Lower lobe of right lung (tissue), 2 donors: ENCODE data around the gene IER5. TPM values are rescaled to one million over a fixed set of nuclear protein-coding genes. Genes with fewer than 3 reads are reported as not detected.
A peak's percentile ranks its signal among the peaks of the same experiment; 100 is the strongest.

Source experiments
- ATAC-seq, 2 donors: fragments of 200-7000 bp; cut with Tn5 transposase; one replicate each; pipeline ENCODE4 v1.9.1; 2020 to 2022; ENCODE audit warnings: mild to moderate bottlenecking in 2 of 2, moderate library complexity in 2 of 2
- DNase-seq: peaks from one replicate; pipeline ENCODE4 v3.0.0-alpha.2; 2020
- H3K27ac ChIP-seq: fragments of 200-600 bp; one replicate; pipeline ENCODE4 v1.8.0; 2022
- H3K27me3 ChIP-seq: fragments of 200-600 bp; one replicate; pipeline ENCODE4 v1.8.0; 2022; ENCODE audit warnings: low read depth
- H3K36me3 ChIP-seq: fragments of 200-600 bp; one replicate; pipeline ENCODE4 v1.8.0; 2022; ENCODE audit warnings: mild to moderate bottlenecking
- H3K4me1 ChIP-seq: fragments of 200-600 bp; one replicate; pipeline ENCODE4 v1.8.0; 2022
- H3K4me3 ChIP-seq: fragments of 200-600 bp; one replicate; pipeline ENCODE4 v1.8.0; 2022; ENCODE audit warnings: mild to moderate bottlenecking
- H3K9me3 ChIP-seq: fragments of 200-600 bp; one replicate; pipeline ENCODE4 v1.8.0; 2022
- CTCF ChIP-seq: fragments of 200-600 bp; IDR thresholded peaks from one replicate; pipeline ENCODE4 v1.8.0; 2022; ENCODE audit warnings: antibody characterized with exemption, mild to moderate bottlenecking
- intact Hi-C: fragments of 100-400 bp; cut with DNase I; formaldehyde crosslinking; loops from one replicate; pipeline ENCODE4 v1.11.0; 2022
- total RNA-seq: library from RNA; stranded (reverse); fragmentation: NEBNext Ultra II Directional; extraction: Animal tissue kit (Norgen Biotek cat#: 25700); gene quantifications from one replicate; pipeline ENCODE4 v1.2.1, GENCODE V29; 2021
- donor health status: DM: no; HTN: yes; CAD: no; lungs with severe emphysema.

Gene IER5
- total RNA-seq, 1 donor from 2014 or later = 33.2 TPM

GRCh38 chr1:181135437-181135731, 46.9 kb downstream of the IER5 start:
- H3K27me3 ChIP-seq = no peaks in the 10 kb centered on the region
- intact Hi-C loops = no loop called here
- no peaks in the 10 kb centered on the region for H3K36me3 ChIP-seq
- H3K4me3 ChIP-seq = no peak overlapping the region
- peak overlapping the region; percentile 79 for H3K27ac ChIP-seq
- H3K9me3 ChIP-seq = no peaks in the 10 kb centered on the region
- no peak for DNase-seq
- ATAC-seq = peak; percentile 51 to 54
- peak; percentile 47 for TF ChIP-seq CTCF
- peaks cover 28% of the 10 kb centered on the region for H3K4me1 ChIP-seq

DNA sequence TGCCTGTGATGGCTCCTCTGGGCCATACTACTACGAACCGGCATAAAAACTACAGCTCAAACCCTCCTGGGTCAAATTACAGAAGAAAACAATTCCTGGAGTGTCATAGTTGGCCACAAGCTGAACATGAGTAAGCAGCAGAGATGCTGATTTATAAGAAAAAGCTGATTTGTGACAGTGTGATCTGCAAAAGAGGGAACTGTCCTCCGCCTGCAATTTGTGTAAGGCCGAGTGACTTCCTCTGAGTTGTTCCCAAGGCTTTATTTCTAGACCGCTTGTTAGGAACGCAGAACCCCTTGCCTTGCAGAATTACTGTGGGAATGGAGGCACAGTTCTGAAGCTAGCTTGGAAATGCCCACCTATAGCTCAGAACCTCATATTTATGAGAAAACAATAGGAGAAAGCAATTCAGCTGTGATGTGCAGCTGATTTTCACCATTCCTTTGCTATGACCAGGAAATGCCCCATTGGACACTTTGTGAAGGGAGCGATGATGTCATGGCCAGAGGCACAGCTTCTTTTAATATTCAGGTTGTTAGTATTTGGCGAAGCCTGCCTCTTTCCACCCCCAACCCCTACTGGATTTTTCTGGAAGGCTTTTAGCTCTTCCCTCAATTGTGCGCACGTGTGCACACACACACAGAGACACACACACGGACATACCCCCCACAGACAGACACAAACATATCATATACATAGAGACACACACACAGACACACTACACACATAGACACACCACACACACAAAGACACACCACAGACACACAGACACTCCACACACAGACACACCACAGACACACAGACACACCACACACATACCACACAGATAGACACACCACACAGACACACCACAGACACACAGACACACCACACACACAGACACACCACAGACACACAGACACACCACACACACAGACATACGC, 47.6 kb downstream of the IER5 start:
- DNase-seq (no peak), ATAC-seq (peak; percentile 49 to 61)
- peak overlapping the region; percentile 79 for H3K27ac ChIP-seq
- H3K36me3 ChIP-seq = no peaks in the 10 kb centered on the region
- no peak overlapping the region for H3K4me3 ChIP-seq
- intact Hi-C loops = no loop called here
- peaks cover 28% of the 10 kb centered on the region for H3K4me1 ChIP-seq
- no peak for TF ChIP-seq CTCF
- no peaks in the 10 kb centered on the region for H3K9me3 ChIP-seq
- H3K27me3 ChIP-seq = no peaks in the 10 kb centered on the region

DNA sequence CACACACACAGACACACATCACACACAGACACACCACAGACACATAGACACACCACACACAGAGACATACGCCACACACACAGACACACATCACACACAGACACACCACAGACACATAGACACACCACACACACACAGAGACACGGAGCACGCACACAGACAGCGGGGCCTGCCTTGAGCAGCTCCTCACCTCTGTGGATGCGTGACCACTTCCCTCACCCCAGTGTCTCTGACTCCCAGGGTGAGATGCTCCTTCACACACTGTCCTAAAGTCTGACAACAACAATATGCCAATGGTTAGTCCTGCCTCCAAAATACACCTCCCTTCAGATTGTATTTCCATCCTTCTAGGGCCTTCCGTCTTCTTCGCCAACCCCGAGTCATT, 48.2 kb downstream of the IER5 start:
- ATAC-seq = no peak
- no peak overlapping the region for H3K27ac ChIP-seq
- intact Hi-C loops = no loop called here

GRCh38 chr1:181137217-181137743, 48.8 kb downstream of the IER5 start:
- Histone ChIP-seq H3K27me3 (no peaks in the 10 kb centered on the region), H3K4me1 (peaks cover 40% of the 10 kb centered on the region)
- intact Hi-C loops = no loop called here

More for the DNA sequence above, 48.2 kb downstream of the IER5 start:
- no peaks in the 10 kb centered on the region for H3K36me3 ChIP-seq
- peaks cover 35% of the 10 kb centered on the region for H3K4me1 ChIP-seq
- no peak overlapping the region for H3K4me3 ChIP-seq
- no peaks in the 10 kb centered on the region for H3K27me3 ChIP-seq
- DNase-seq = no peak
- no peaks in the 10 kb centered on the region for H3K9me3 ChIP-seq
- TF ChIP-seq CTCF = no peak

DNA sequence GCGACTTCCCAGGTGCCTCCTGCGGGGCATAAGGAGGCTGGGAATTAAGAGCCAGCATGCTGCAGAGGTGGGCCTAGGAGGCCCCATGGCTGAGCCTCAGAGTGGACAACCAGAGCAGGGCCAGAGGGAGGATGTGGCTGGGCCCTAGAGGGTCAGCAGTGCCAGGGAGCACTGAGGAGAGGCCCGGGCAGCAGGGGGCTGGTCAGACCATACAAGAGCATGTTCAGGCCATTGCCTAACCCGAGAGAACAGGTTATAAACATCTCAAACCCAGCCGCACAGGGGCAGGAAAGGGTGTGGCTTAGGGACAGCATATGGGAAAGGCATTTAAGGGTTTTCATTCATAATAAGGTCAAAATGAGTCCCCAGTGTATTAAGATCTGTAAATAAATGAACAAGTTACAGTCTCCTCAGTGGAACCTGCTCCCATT, 51.1 kb downstream of the IER5 start:
- Histone ChIP-seq H3K27me3 (no peaks in the 10 kb centered on the region), H3K4me3 (no peak overlapping the region), H3K36me3 (no peaks in the 10 kb centered on the region), H3K27ac (no peak overlapping the region), H3K4me1 (peaks cover 42% of the 10 kb centered on the region), H3K9me3 (no peaks in the 10 kb centered on the region)
- intact Hi-C loops = no loop called here
- ATAC-seq (no peak), DNase-seq (no peak)
- no peak for TF ChIP-seq CTCF

More at GRCh38 chr1:181137217-181137743, 48.8 kb downstream of the IER5 start:
- no peak for TF ChIP-seq CTCF
- Histone ChIP-seq H3K9me3 (no peaks in the 10 kb centered on the region), H3K4me3 (no peak overlapping the region), H3K36me3 (no peaks in the 10 kb centered on the region), H3K27ac (no peak overlapping the region)
- no peak for ATAC-seq
- no peak for DNase-seq
